Ishikawa (cell line): Measurements from ENCODE around the gene SIGLEC6.

Experiments used
- CEBPB ChIP-seq: IDR thresholded peaks from 2 replicates; pipeline ENCODE4 v1.6.1; 2012
- CREB1 ChIP-seq: IDR thresholded peaks from 2 replicates; pipeline ENCODE4 v1.6.1; 2012; ENCODE audit warnings: low read depth
- EGR1 ChIP-seq: IDR thresholded peaks from 2 replicates; pipeline ENCODE4 v1.6.1; 2012
- EP300 ChIP-seq: IDR thresholded peaks from 2 replicates; pipeline ENCODE4 v1.6.1; 2012; ENCODE audit warnings: borderline replicate concordance
- FOXM1 ChIP-seq: IDR thresholded peaks from 2 replicates; pipeline ENCODE4 v1.6.1; 2012; ENCODE audit warnings: low read depth, borderline replicate concordance
- MAX ChIP-seq: IDR thresholded peaks from 2 replicates; pipeline ENCODE4 v1.6.1; 2012
- NFIC ChIP-seq: IDR thresholded peaks from 2 replicates; pipeline ENCODE4 v1.6.1; 2012
- RAD21 ChIP-seq: IDR thresholded peaks from 2 replicates; pipeline ENCODE4 v1.6.1; 2012; ENCODE audit warnings: low read depth
- REST ChIP-seq: IDR thresholded peaks from 2 replicates; pipeline ENCODE4 v1.6.1; 2012; ENCODE audit warnings: low read depth, mild to moderate bottlenecking
- TAF1 ChIP-seq: IDR thresholded peaks from 2 replicates; pipeline ENCODE4 v1.6.1; 2012; ENCODE audit warnings: low read depth, mild to moderate bottlenecking
- TCF12 ChIP-seq: IDR thresholded peaks from 2 replicates; pipeline ENCODE4 v1.6.1; 2012; ENCODE audit warnings: low read depth
- TEAD4 ChIP-seq: IDR thresholded peaks from 2 replicates; pipeline ENCODE4 v1.6.1; 2012
- USF1 ChIP-seq: IDR thresholded peaks from 2 replicates; pipeline ENCODE4 v1.6.1; 2012
- YY1 ChIP-seq: IDR thresholded peaks from 2 replicates; pipeline ENCODE4 v1.6.1; 2012; ENCODE audit warnings: low read depth
- ZBTB7A ChIP-seq: IDR thresholded peaks from 2 replicates; pipeline ENCODE4 v1.6.1; 2012; ENCODE audit warnings: low read depth

SIGLEC6 gene

GRCh38 chr19:51559240-51559639 lies 27.8 kb upstream of the SIGLEC6 start:
- TF ChIP-seq TAF1 = no peak
- TF ChIP-seq ZBTB7A = no peak
- TF ChIP-seq EGR1 = no peak
- no peak for TF ChIP-seq YY1
- TF ChIP-seq CREB1 = no peak
- no peak for TF ChIP-seq MAX
- no peak for TF ChIP-seq REST
- no peak for TF ChIP-seq NFIC

GRCh38 chr19:51552996-51553725 lies 21.7 kb upstream of the SIGLEC6 start:
- TF ChIP-seq REST (peak; percentile 98), YY1 (no peak)

GRCh38 chr19:51552608-51552995 lies 21.1 kb upstream of the SIGLEC6 start:
- TF ChIP-seq CREB1 = no peak
- TF ChIP-seq TAF1 = no peak
- TF ChIP-seq EP300 = no peak

GRCh38 chr19:51551673-51552432 lies 20.4 kb upstream of the SIGLEC6 start:
- TF ChIP-seq REST = no peak; the same call in 1 of the 2 replicates
- TF ChIP-seq TEAD4 = no peak
- TF ChIP-seq MAX = no peak
- no peak for TF ChIP-seq EGR1
- TF ChIP-seq CEBPB = no peak

GRCh38 chr19:51550848-51551672 lies 19.6 kb upstream of the SIGLEC6 start:
- TF ChIP-seq YY1 (no peak), USF1 (no peak), CEBPB (no peak), ZBTB7A (no peak), CREB1 (no peak), EGR1 (no peak), TCF12 (no peak), RAD21 (no peak), REST (no peak), NFIC (no peak), MAX (no peak), TEAD4 (no peak), EP300 (no peak), FOXM1 (no peak)
